Parathyroid adenoma (tissue), 2 donors: ENCODE measurements around the gene AP1S1.

Experiments used
- H2AFZ ChIP-seq: fragments of 300-600 bp; sonication (generic); one replicate; pipeline ENCODE4 v1.7.0; 2017; ENCODE audit warnings: antibody characterized with exemption, mild to moderate bottlenecking
- H3K27ac ChIP-seq: fragments of 300-600 bp; sonication (generic); one replicate; pipeline ENCODE4 v1.7.0; 2017
- H3K27me3 ChIP-seq: fragments of 300-600 bp; sonication (generic); one replicate; pipeline ENCODE4 v1.7.0; 2017; ENCODE audit warnings: low read length; ENCODE audit not compliant: control insufficient read depth, insufficient read depth
- H3K36me3 ChIP-seq: fragments of 300-600 bp; sonication (generic); one replicate; pipeline ENCODE4 v1.7.0; 2017; ENCODE audit warnings: low read length; ENCODE audit not compliant: control insufficient read depth, insufficient read depth
- H3K4me1 ChIP-seq: fragments of 300-600 bp; sonication (generic); one replicate; pipeline ENCODE4 v1.7.0; 2017; ENCODE audit warnings: control low read depth
- H3K4me2 ChIP-seq: fragments of 300-600 bp; sonication (generic); one replicate; pipeline ENCODE4 v1.7.0; 2017; ENCODE audit warnings: low read length
- H3K4me3 ChIP-seq: fragments of 300-600 bp; sonication (generic); one replicate; pipeline ENCODE4 v1.7.0; 2017; ENCODE audit warnings: low read depth, low read length
- H3K79me2 ChIP-seq: fragments of 300-600 bp; sonication (generic); one replicate; pipeline ENCODE4 v1.7.0; 2017; ENCODE audit warnings: control low read depth
- H3K9ac ChIP-seq: fragments of 300-600 bp; sonication (generic); one replicate; pipeline ENCODE4 v1.7.0; 2017; ENCODE audit warnings: mild to moderate bottlenecking
- H3K9me3 ChIP-seq: fragments of 300-600 bp; sonication (generic); one replicate; pipeline ENCODE4 v1.7.0; 2017; ENCODE audit warnings: low read length; ENCODE audit not compliant: control insufficient read depth
- CTCF ChIP-seq: fragments of 300-600 bp; sonication (generic); IDR thresholded peaks from one replicate; pipeline ENCODE4 v1.7.0; 2017; ENCODE audit warnings: antibody characterized with exemption, mild to moderate bottlenecking
- donor health status: primary hyperparathyroidism.

AP1S1 gene

GRCh38 chr7:101113836-101114235 lies 40.4 kb upstream of the AP1S1 start:
- Histone ChIP-seq H3K27ac (no peak overlapping the region), H3K79me2 (no peaks in the 10 kb centered on the region), H3K9ac (no peak overlapping the region), H2AFZ (no peak overlapping the region), H3K27me3 (no peaks in the 10 kb centered on the region), H3K9me3 (no peaks in the 10 kb centered on the region), H3K4me1 (no peaks in the 10 kb centered on the region), H3K36me3 (no peaks in the 10 kb centered on the region), H3K4me3 (no peak overlapping the region), H3K4me2 (no peak overlapping the region)
- TF ChIP-seq CTCF, result no peak

GRCh38 chr7:101114492-101114891 lies 39.8 kb upstream of the AP1S1 start:
- no peak overlapping the region for H3K4me3 ChIP-seq
- no peak overlapping the region for H3K27ac ChIP-seq
- no peak overlapping the region for H3K9ac ChIP-seq
- H3K79me2 ChIP-seq, result no peaks in the 10 kb centered on the region
- H2AFZ ChIP-seq, result no peak overlapping the region
- no peaks in the 10 kb centered on the region for H3K27me3 ChIP-seq
- H3K4me2 ChIP-seq, result no peak overlapping the region
- H3K9me3 ChIP-seq, result no peaks in the 10 kb centered on the region
- H3K4me1 ChIP-seq, result no peaks in the 10 kb centered on the region
- no peak for TF ChIP-seq CTCF
- H3K36me3 ChIP-seq, result no peaks in the 10 kb centered on the region

- Histone ChIP-seq H3K36me3 (no peaks in the 10 kb centered on the region), H2AFZ (no peak overlapping the region), H3K4me2 (no peak overlapping the region), H3K4me1 (no peaks in the 10 kb centered on the region), H3K79me2 (no peaks in the 10 kb centered on the region), H3K27me3 (no peaks in the 10 kb centered on the region), H3K4me3 (no peak overlapping the region), H3K9me3 (no peaks in the 10 kb centered on the region), H3K9ac (no peak overlapping the region), H3K27ac (no peak overlapping the region)
- TF ChIP-seq CTCF, result no peak
Observed at GRCh38 chr7:101115215-101115614, 39.1 kb upstream of the AP1S1 start.

GRCh38 chr7:101116898-101117297 lies 37.4 kb upstream of the AP1S1 start:
- Histone ChIP-seq H3K27me3 (no peaks in the 10 kb centered on the region), H3K9ac (no peak overlapping the region), H3K4me3 (no peak overlapping the region), H3K4me1 (no peaks in the 10 kb centered on the region), H3K27ac (no peak overlapping the region), H3K9me3 (no peaks in the 10 kb centered on the region), H3K79me2 (no peaks in the 10 kb centered on the region), H3K36me3 (no peaks in the 10 kb centered on the region), H2AFZ (no peak overlapping the region), H3K4me2 (no peak overlapping the region)
- no peak for TF ChIP-seq CTCF

GRCh38 chr7:101118856-101119255 lies 35.4 kb upstream of the AP1S1 start:
- no peak overlapping the region for H3K9ac ChIP-seq
- no peak overlapping the region for H3K4me3 ChIP-seq
- no peaks in the 10 kb centered on the region for H3K9me3 ChIP-seq
- no peak overlapping the region for H3K4me2 ChIP-seq
- no peaks in the 10 kb centered on the region for H3K27me3 ChIP-seq
- H3K27ac ChIP-seq, result no peak overlapping the region
- no peak overlapping the region for H2AFZ ChIP-seq
- H3K36me3 ChIP-seq, result no peaks in the 10 kb centered on the region
- H3K79me2 ChIP-seq, result no peaks in the 10 kb centered on the region
- H3K4me1 ChIP-seq, result no peaks in the 10 kb centered on the region
- no peak for TF ChIP-seq CTCF
